C1 segment of cervical spinal cord (tissue), 14 donors: ENCODE measurements around the gene FAAP20.
A peak's percentile ranks its signal among the peaks of the same experiment; 100 is the strongest.

Source experiments
- DNase-seq, 14 donors: peaks; one replicate each; lab custom pipeline; 2025; lab: John Stamatoyannopoulos, UW

Gene FAAP20, protein sequence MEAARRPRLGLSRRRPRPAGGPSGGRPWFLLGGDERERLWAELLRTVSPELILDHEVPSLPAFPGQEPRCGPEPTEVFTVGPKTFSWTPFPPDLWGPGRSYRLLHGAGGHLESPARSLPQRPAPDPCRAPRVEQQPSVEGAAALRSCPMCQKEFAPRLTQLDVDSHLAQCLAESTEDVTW

DNA sequence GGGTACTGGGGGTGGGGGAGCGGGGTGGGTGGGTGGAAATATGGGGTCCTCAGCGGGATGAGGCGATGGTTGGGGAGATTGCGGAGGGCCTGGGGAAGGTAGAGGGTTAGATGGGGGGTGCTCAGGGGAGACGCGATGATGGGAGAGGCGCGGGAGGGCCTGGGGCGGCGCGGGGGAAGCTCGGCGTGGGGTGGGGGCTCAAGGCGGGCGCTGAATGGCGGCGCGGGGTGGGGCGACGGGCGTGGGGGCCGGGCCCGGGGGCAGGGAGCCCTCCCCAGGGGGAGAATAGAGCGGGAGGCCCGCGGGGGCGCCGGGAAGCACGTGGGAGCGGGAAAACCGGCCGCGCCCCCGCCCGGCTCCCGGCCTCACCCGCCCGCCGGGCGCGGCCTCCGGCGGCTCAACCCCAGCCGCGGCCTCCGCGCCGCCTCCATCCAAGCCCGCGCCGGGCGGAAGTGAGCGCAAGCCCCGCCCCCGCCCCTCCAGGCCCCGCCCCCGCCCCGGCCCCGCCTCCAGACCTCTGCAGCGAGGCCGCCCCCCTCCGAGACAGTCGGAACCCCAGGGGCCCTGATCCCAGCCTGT lies at the start of gene FAAP20:
Gene FAAP20, minus strand, starts transcription at position 454 of the 579 bp plus-strand sequence. Its CDS starts 23 bp downstream, at position 431.
- peak in 12 of 14 donors; percentile 64 to 93 (median 84) for DNase-seq

GRCh38 chr1:2242814-2243725 lies 48.5 kb upstream of the FAAP20 start:
- DNase-seq, result peak in 2 of 14 donors; percentile 45 to 74

- no peak for DNase-seq
Observed at GRCh38 chr1:2241820-2242219, 47.2 kb upstream of the FAAP20 start.

DNA sequence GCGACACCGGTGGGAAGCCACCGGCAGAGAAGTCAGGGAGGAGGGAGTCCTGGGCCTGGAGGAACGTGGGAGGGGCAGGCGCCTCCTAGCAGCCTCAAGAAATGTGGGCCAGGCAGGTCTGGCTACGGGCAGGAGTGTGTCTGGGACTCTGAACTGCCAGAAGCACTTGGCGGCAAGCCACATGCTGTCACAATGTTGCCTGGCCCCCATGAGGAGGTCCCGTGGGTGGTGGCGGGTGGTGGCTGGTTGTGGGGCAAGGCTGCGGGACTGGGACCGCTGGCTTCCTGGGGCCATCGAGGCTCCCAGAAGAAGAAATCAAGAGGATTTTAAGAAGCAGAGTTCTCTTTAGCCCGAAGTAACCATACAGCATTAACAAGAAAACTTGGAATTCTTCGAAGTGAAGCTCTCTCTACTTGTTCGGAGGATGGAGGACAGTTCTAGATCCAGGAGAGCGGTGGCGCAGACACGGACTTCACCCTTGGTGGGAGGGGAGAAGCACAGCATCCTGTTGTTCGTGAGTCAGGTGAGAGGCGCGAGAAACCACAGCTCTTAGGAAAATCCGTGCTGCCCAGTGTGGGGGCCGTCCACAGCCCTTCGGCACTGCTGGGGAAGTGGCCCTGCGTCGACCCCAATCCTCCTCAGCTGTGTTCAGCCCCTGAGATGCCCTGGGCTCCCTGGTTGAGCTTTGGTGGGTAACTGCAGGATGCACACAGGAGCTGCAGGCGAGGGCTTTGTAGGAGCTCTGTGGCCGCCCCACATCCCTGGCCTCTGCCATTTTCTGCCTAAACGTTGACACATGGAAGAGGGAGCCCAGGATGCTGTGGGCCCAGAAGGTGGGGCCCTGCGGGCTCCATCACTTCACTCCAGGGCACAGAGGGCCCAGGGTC lies 45.9 kb upstream of the FAAP20 start:
- DNase-seq, result peak in 11 of 14 donors; percentile 38 to 78 (median 59)

- no peak for DNase-seq
Observed at GRCh38 chr1:2239384-2239985, 44.9 kb upstream of the FAAP20 start.

DNA sequence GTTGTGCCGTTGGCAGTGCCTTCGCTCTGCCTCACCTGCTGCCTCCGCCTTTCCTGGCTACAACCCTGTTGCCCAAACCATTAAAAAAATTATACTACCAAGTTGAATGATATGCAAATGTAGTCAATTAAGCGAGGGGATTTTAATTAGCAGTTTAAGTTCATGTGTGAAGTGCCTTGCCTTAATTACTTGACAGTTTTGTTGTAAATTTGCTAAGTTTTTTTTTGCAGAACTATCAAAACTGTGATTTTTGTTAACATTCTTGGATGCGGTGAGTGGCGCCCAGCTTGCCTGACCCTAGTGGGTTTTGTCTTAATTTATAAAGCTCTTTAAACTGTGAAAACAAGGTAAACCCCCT lies 44.4 kb upstream of the FAAP20 start:
- DNase-seq, result no peak

- DNase-seq, result peak in 1 of 14 donors; percentile 73
Observed at GRCh38 chr1:2238361-2239012, 43.9 kb upstream of the FAAP20 start.

DNA sequence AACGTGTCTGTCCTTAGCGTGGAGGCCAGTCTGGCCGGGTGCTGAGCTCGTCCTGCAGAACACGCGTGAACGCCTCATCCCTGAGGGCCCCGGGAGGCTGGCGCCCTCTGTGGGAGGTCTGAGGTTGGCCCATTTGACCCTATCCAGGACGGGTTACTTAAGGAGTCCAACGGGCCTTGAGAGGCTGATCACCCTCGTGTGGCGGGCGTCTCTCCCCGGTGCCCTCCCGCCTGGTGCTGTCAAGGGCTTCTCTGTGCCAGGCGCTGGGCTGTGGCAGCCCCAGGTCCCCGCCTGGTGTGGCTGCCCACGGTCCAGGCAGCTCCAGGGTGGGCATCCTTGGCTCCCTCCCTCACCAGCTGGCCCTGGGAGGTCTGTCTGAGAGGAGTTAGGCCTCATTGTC lies 43.2 kb upstream of the FAAP20 start:
- peak in 2 of 14 donors; percentile 44 to 49 for DNase-seq

GRCh38 chr1:2236695-2237677 lies 42.4 kb upstream of the FAAP20 start:
- no peak for DNase-seq

DNA sequence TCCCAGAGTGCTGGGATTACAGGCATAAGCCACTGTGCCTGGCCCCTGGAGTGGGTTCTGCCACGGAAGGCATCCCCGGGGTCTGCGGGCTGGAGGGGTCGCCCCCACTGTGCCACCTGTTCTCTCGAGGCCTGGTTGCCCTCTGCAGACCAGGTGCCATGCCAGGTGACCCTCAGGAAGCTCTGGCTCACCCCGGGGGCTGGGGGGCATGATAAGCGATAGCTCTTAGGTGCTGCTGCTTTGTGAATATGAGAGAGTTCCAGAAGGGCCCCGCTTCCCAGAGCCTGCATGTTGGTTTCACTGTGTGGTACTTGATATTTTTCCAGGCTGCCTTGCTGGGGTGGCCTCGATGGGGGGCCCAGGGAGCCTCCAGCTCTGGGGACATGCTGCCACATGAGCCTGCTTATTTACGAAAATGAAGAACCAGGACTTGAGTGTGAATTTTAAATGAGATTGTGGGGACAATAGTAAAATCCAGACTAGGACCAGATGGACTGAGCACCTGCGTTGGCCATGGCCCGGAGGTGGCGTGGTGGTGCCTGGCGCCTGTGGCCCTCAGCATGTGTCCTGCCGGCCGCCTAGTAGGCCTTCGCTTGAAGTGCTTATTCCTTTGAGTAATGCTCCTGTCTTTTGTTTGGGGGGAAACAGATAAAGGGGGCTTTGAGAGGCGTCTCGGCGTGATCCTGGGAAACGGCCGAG lies 40.9 kb upstream of the FAAP20 start:
- DNase-seq, result peak in 1 of 14 donors; percentile 85

GRCh38 chr1:2234762-2235113 lies 40.2 kb upstream of the FAAP20 start:
- DNase-seq, result peak in 1 of 14 donors; percentile 65

DNA sequence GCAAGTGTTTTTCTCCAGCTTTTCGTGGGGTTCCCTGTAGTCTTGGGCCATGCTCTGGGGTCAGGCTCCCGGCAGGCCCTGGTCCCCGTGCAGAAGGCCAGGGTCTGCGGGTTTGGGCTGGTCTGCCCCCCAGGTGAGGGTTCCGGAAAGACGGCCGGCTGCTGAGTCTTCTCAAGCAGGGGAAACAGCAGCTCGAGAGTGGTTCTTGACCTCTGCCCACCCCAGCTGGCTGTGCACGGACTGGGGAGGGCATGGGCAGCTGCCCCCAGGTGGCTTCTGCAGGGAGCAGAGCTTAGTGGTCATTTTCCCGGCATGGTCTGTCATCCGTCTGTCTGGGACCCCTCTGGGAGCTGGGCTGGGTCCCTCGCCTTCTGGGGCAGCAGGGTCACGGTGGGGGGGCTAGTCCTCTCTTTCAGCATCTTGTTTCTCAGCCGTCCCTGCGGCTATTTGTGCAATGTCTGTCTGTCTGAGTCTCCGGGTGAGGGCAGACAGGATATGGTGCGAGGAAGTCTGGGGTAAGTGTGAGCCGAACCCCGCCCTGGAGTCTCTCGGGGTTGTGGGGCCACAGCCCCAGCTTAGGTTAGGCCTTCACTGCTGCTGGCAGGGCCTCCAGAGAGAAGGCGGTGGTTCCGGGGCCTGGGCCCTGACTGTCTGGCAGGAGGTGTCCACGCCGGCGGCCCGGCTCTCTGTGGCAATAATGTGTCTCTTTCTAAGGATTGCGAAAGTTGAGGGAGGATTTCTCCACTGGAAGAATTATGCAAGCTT lies 39.6 kb upstream of the FAAP20 start:
- DNase-seq, result peak in 11 of 14 donors; percentile 22 to 82 (median 66)

- no peak for DNase-seq
Observed at GRCh38 chr1:2233468-2233867, 38.9 kb upstream of the FAAP20 start.

DNA sequence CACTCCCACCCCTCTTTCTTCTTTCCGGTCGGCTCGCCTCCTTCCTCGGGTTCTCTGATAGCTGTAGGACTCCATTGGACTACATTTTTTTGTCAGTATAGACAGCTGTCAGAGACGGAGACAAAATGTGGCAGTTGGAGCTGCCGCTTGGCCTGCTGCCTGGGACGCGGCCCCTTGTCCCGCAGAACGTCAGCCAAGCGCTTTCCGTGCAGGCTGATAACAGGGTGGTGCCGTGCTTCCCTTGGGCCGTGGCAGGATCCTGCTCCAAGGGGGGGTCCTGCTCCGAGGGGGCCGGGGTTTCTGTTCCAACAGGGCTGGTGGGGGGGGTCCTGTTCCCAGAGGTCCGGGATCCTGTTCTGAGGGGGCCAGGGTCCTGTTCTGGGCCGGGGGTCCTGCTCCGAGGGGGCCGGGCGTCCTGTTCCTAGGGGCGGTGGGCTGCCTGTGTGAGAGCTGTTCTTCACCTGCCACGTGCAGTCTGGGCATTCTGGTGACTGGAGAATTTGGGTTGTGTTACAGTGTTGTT lies 38.4 kb upstream of the FAAP20 start:
- DNase-seq, result no peak

- DNase-seq, result peak in 2 of 14 donors; percentile 51 to 65
Observed at GRCh38 chr1:2232255-2232915, 37.8 kb upstream of the FAAP20 start.

GRCh38 chr1:2231532-2232254 lies 37.1 kb upstream of the FAAP20 start:
- peak in 8 of 14 donors; percentile 47 to 66 (median 60) for DNase-seq
